Keratinocyte (primary cell): ENCODE measurements around the gene TXNL4A. TPM values are rescaled to one million over a fixed set of nuclear protein-coding genes. Genes with fewer than 3 reads are reported as not detected.

ENCODE experiments used
- DNase-seq: peaks from one replicate; pipeline ENCODE4 v3.0.0-alpha.2; 2011; ENCODE audit warnings: low read depth, missing footprints, low spot score
- FAIRE-seq: peaks from 2 replicates; lab custom pipeline; 2011; peaks lifted over from hg19 to GRCh38; lab: Jason Lieb, UNC
- H2AFZ ChIP-seq: 2 replicates; pipeline ENCODE4 v1.6.0; 2012; ENCODE audit warnings: low read length, control low read depth, inconsistent platforms; ENCODE audit not compliant: control insufficient read depth
- H3K27ac ChIP-seq: 2 replicates; pipeline ENCODE4 v1.5.1; 2011; ENCODE audit warnings: low read length; ENCODE audit not compliant: control insufficient read depth, insufficient read depth
- H3K27me3 ChIP-seq: 3 replicates; pipeline ENCODE4 v1.6.0; 2011; ENCODE audit warnings: low read length; ENCODE audit not compliant: control insufficient read depth, insufficient read depth; ENCODE audit errors: extremely low read depth
- H3K36me3 ChIP-seq, 2 experiments: 2 replicates in 1 of 2; 3 replicates in 1 of 2; pipeline ENCODE4 v1.5.1; 2011; ENCODE audit warnings: low read length in 2 of 2, mild to moderate bottlenecking in 1 of 2; ENCODE audit not compliant: control insufficient read depth in 2 of 2, insufficient read depth in 2 of 2; ENCODE audit errors: extremely low read depth in 1 of 2
- H3K4me1 ChIP-seq: 3 replicates; pipeline ENCODE4 v1.5.1; 2011; ENCODE audit warnings: low read length; ENCODE audit not compliant: control insufficient read depth, insufficient read depth; ENCODE audit errors: extremely low read depth
- H3K4me2 ChIP-seq: 3 replicates; pipeline ENCODE4 v1.6.0; 2011; ENCODE audit warnings: low read depth, low read length; ENCODE audit not compliant: control insufficient read depth, insufficient read depth; ENCODE audit errors: extremely low read depth
- H3K4me3 ChIP-seq, 3 experiments: fragments of 200-600 bp in 1 of 3; sonication (generic) in 1 of 3; 2 replicates in 2 of 3; 3 replicates in 1 of 3; pipeline ENCODE4 v1.5.1; 2011 to 2016; ENCODE audit warnings: low read length in 3 of 3, mild to moderate bottlenecking in 3 of 3, control low read depth in 2 of 3, inconsistent platforms in 1 of 3, low read depth in 1 of 3, mixed read lengths in 1 of 3, mixed run types in 1 of 3, moderate library complexity in 1 of 3; ENCODE audit not compliant: control insufficient read depth in 2 of 3, insufficient read depth in 2 of 3; ENCODE audit errors: extremely low read depth in 1 of 3
- H3K79me2 ChIP-seq: 2 replicates; pipeline ENCODE4 v1.6.0; 2012; ENCODE audit warnings: low read length; ENCODE audit not compliant: control insufficient read depth, insufficient read depth
- H3K9ac ChIP-seq: 3 replicates; pipeline ENCODE4 v1.6.0; 2011; ENCODE audit warnings: low read length; ENCODE audit not compliant: control insufficient read depth, insufficient read depth; ENCODE audit errors: extremely low read depth
- H3K9me1 ChIP-seq: 3 replicates; pipeline ENCODE4 v1.6.0; 2011; ENCODE audit warnings: low read length; ENCODE audit not compliant: control insufficient read depth, insufficient read depth; ENCODE audit errors: extremely low read depth
- H3K9me3 ChIP-seq: 2 replicates; pipeline ENCODE4 v1.5.1; 2012; ENCODE audit warnings: low read depth, low read length; ENCODE audit not compliant: control insufficient read depth
- H4K20me1 ChIP-seq: 3 replicates; pipeline ENCODE4 v1.6.0; 2011; ENCODE audit warnings: low read length; ENCODE audit not compliant: control insufficient read depth, insufficient read depth; ENCODE audit errors: extremely low read depth
- CTCF ChIP-seq, 3 experiments: IDR thresholded peaks in 1 of 3; conservative IDR thresholded peaks in 1 of 3; optimal IDR thresholded peaks in 1 of 3; 2 replicates in 2 of 3; 3 replicates in 1 of 3; pipeline versions ENCODE3 to v1.5.1; 2011; ENCODE audit warnings: low read length in 3 of 3, mild to moderate bottlenecking in 3 of 3, moderate library complexity in 2 of 3, control low read depth in 1 of 3, inconsistent platforms in 1 of 3; ENCODE audit not compliant: insufficient read depth in 2 of 3; ENCODE audit errors: extremely low read depth in 1 of 3
- EZH2 ChIP-seq: IDR thresholded peaks from one replicate; pipeline ENCODE4 v1.6.1; 2012; ENCODE audit warnings: inconsistent platforms, mild to moderate bottlenecking, low read length, moderate library complexity
- dilution Hi-C: fragments of 300-500 bp; cut with MboI; formaldehyde crosslinking; loops from one replicate; pipeline ENCODE4 v1.7.0; 2020; ENCODE audit warnings: low sequenced_read_pairs; ENCODE audit not compliant: extremely low pct_ligation_motif_present
- polyA plus RNA-seq, 5 experiments: library from polyadenylated mRNA; depleted of rRNA in 3 of 5; stranded (reverse) in 3 of 5; stranded (forward) in 1 of 5; unstranded in 1 of 5; fragments of >200 nt; gene quantifications; 1 replicate in 1 of 5; 2 replicates in 3 of 5; 3 replicates in 1 of 5; pipeline versions ENCODE4 v1.2.1 to v1.2.3, GENCODE V29; 2011 to 2012; ENCODE audit warnings: missing spikeins in 2 of 5, low read depth in 1 of 5, low replicate concordance in 1 of 5

Gene TXNL4A
- polyA plus RNA-seq, 1 donor (not counting 4 experiments of a cell fraction or from before 2014, with no cell fraction given): 142 TPM

GRCh38 chr18:80009661-80010550, 21.5 kb upstream of the TXNL4A start:
- Histone ChIP-seq H3K9ac (no peak overlapping the region), H3K4me1 (no peaks in the 10 kb centered on the region), H3K79me2 (no peaks in the 10 kb centered on the region), H2AFZ (no peak overlapping the region), H3K36me3 (no peaks in the 10 kb centered on the region), H3K27ac (no peak overlapping the region), H3K9me1 (no peaks in the 10 kb centered on the region), H3K27me3 (no peaks in the 10 kb centered on the region), H3K4me3 (no peak overlapping the region), H3K4me2 (no peak overlapping the region), H4K20me1 (no peaks in the 10 kb centered on the region), H3K9me3 (no peaks in the 10 kb centered on the region)
- no peak for TF ChIP-seq CTCF (optimal IDR thresholded peaks at IDR 0.05 in 1 of 3, IDR thresholded peaks at IDR 0.05 in 1 of 3, conservative IDR thresholded peaks at IDR 0.05 in 1 of 3; ENCODE audit: extremely low read depth in 1 of 3, insufficient read depth in 2 of 3, low read length in 3 of 3)
- no peak for TF ChIP-seq EZH2
- DNase-seq: no peak
- dilution Hi-C loops: no loop called here
- no peak for FAIRE-seq

- Histone ChIP-seq H3K9ac (no peak overlapping the region), H3K9me3 (no peaks in the 10 kb centered on the region), H3K27ac (no peak overlapping the region), H3K4me2 (no peak overlapping the region), H3K79me2 (no peaks in the 10 kb centered on the region), H4K20me1 (no peaks in the 10 kb centered on the region), H2AFZ (no peak overlapping the region), H3K36me3 (no peaks in the 10 kb centered on the region), H3K4me1 (no peaks in the 10 kb centered on the region), H3K27me3 (no peaks in the 10 kb centered on the region), H3K4me3 (no peak overlapping the region), H3K9me1 (no peaks in the 10 kb centered on the region)
- dilution Hi-C loops: no loop called here
- TF ChIP-seq CTCF (optimal IDR thresholded peaks at IDR 0.05 in 1 of 3, IDR thresholded peaks at IDR 0.05 in 1 of 3, conservative IDR thresholded peaks at IDR 0.05 in 1 of 3; ENCODE audit: extremely low read depth in 1 of 3, insufficient read depth in 2 of 3, low read length in 3 of 3): no peak
- TF ChIP-seq EZH2: no peak
- DNase-seq (no peak), FAIRE-seq (no peak)
Observed at GRCh38 chr18:80006724-80007123, 18.4 kb upstream of the TXNL4A start.
